HG03565 (cell line): Measurements from ENCODE around the gene BCORL1.

Experiments
- ATAC-seq: cut with Tn5 transposase; IDR thresholded peaks from one replicate; pipeline ENCODE4 v1.9.1; 2021; ENCODE audit warnings: mild to moderate bottlenecking, moderate library complexity; ENCODE audit not compliant: unreplicated experiment

The BCORL1 gene

GRCh38 chrX:130055103-130055502 lies 72.7 kb downstream of the BCORL1 start:
- no peak for ATAC-seq

DNA sequence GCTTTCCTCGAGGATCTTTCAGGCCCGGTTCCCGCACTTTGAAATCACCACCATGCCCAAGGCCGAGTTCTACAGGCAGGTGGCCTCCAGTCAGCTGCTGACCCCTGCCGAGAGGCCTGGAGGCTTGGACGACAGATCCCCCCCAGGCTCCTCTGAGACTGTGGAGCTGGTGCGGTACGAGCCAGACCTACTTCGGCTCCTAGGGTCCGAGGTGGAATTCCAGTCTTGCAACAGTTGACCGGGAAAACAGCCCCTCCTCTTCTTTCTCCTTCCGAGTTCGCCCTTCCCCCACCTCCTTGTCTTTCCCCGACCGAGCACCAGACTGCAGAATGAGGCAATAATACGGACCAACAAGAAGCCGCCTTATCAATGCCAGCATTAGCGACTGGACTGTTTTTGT lies 73.5 kb downstream of the BCORL1 start:
- ATAC-seq, result no peak

- ATAC-seq, result no peak
These were observed 74.8 kb downstream of the BCORL1 start for GRCh38 chrX:130057209-130057608.

DNA sequence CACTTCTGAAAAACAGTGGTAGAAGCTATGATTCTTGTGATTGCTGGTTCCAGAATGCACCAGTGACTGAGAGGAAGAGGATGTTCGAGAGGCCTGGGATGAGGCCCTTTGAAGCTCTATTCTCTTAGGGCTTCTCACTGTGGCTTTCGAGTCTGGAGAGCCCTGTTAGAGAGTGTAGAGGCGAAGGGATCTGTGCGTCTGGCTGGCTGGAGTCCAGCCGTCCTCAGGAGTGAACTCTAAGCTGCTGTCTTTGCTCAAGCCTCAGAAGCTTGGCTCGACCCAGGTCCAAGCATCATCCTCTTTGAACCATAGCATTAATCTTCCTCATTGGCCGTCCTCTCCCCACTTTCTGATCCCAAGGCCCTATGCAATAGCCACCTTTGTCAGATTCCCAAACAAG lies 76.2 kb downstream of the BCORL1 start:
- no peak for ATAC-seq

DNA sequence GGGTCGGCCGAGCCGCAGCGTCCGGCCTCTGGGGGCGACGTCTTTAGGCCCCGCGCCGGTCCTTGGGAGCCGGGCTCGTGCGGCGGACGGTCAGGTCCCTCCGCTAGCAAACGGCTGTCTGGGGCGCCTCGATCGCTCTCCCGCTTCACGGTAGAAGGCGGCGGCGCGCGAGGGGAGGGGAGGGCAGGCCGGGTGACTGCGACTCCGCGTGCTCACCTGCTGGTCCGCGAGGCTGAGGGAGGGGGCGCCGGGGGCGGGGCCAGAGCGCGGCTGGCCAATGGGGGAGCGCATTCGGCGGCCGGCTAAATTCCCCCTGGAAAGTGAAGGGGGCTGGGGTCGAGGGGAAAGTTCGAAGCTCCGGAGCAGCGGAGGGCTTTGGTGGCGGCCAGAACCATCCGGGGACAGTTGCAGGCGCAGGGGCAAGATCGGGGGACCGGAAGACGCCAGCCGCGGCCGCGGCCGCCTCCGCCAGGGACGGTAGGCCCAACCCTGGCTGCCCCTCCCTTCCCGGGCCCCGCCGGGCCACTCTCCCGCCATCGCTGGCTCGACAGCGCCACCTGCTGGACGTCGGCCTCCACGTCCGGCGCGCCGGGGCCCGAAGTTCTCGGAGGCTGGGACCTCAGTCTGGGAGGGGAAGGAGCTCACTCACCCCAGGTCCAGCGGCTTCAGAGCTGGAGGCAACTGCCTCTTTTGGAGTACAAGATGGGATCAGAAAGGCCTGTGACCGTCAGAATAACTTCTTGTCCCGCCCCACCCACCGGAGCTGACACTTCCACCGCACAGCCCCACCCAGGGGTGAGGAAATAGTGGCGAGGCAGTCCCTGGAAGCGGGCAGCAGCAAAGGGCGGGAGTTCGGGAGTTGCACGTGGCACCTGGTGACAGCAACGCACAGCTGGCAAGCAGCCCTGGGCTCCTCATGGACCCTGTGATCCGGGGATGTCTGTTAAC lies 78.0 kb downstream of the BCORL1 start:
- ATAC-seq, result peak; percentile 94

DNA sequence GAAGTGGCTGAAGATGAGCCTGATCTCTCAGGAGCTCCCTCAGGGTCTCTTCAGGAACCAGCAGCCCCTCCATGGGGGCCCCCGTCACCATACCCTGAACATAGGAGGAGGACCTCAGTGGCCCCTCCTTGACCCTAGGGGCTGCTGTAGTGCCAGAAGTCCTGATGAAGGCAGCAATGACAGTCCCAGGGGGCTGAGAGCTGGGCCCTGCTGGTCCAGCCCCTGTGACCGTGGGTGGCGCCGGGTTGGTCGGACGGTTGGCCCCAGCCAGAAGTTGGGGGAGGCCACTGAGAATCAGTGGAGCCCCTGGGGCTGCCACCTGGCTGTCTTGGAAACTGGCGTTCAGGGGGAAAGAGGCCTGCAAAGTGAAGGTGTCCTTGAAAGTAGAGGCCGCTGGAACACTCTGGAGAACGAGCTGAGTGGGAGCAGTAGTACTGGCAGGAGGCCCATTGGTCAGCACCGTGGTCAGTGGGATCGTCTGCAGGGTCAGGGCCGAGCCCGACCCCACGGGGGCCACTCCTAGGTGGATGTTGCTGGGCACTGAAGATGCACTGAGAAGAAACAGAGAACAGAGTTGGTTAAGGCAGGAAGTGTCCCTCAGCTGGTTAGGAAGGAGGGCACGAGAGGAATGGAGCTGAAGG lies 84.7 kb downstream of the BCORL1 start:
- no peak for ATAC-seq

DNA sequence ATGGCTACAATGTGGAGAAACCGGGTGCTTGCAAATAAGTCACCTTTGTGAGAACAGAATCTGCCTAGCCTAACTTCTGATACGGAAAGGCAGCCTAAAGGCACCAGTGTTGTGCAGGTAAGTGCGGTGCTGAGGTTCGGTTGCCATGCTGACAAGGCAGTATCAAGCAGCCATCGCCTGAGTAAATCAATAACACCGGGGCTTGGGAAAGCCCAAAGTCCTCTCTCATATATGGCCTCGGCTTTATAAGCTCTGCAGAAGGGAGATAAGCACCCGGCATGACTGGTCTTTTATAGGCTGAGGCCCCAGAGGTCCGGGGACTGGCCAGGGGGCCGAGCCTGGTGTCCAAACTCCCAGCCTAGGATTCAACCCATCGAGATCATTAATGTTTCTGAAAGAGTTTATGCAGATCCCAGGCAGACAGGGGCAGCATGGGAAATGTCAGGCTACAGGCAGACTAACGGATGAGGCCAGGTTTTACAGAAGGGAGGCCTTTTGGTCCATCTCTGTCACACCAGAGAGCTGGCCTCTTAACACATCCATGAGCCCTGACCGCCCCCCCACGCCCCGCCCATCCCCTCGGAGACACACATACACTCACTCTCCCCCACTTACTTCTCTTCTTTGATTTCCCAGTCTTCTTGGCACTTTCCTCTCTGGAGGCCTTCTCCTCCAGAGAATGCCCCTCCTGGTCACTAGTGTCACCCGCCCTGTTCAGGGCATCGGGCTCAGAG lies 89.3 kb downstream of the BCORL1 start:
- no peak for ATAC-seq

GRCh38 chrX:130072345-130072740 lies 89.9 kb downstream of the BCORL1 start:
- ATAC-seq, result no peak

DNA sequence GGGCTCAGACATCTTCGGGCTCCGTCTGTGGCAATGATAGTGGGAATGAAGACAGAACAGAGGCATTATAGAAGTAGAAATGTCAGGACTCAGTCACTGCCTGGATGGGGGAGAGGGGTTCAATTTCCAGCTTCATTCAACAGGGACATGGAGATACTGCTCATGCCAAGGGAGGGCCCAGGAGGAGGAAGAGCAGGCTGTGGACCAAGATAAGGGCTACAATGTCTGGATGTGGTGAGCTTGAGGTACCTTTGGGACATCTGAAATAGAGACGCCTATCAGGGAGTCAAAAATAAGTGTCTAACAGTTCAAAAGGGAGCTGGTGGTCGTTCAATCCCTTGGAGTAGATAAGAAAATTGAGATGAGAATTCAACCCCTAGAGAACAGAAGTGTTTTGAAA lies 93.3 kb downstream of the BCORL1 start:
- no peak for ATAC-seq

DNA sequence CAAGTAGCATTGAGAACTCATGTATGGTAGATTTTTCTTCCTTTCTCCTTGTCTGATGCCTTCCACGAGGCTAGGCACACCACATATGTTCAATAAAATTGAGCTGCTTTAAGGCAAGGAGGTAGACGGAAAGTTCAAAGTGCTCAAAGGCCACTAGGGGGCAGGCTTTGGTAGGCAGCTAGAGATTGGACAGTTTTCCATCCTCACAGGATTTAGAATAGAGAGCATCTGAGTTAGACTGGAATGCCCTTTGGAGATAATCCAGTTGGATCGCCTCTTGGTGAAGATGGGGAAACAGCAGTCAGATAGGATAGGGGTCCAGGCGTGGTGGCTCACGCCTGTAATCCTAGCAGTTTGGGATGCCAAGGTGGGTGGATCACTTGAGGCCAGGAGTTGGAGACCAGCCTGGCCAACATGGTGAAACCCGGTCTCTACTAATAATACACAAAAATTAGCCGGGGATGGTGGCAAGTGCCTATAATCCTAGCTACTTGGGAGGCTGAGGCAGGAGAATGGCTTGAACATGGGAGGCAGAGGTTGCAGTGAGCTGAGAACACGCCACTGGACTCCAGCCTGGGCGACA lies 97.5 kb downstream of the BCORL1 start:
- no peak for ATAC-seq

- ATAC-seq, result no peak
These were observed 98.4 kb downstream of the BCORL1 start for GRCh38 chrX:130080791-130081367.

GRCh38 chrX:130081421-130082045 lies 99.1 kb downstream of the BCORL1 start:
- ATAC-seq, result no peak

DNA sequence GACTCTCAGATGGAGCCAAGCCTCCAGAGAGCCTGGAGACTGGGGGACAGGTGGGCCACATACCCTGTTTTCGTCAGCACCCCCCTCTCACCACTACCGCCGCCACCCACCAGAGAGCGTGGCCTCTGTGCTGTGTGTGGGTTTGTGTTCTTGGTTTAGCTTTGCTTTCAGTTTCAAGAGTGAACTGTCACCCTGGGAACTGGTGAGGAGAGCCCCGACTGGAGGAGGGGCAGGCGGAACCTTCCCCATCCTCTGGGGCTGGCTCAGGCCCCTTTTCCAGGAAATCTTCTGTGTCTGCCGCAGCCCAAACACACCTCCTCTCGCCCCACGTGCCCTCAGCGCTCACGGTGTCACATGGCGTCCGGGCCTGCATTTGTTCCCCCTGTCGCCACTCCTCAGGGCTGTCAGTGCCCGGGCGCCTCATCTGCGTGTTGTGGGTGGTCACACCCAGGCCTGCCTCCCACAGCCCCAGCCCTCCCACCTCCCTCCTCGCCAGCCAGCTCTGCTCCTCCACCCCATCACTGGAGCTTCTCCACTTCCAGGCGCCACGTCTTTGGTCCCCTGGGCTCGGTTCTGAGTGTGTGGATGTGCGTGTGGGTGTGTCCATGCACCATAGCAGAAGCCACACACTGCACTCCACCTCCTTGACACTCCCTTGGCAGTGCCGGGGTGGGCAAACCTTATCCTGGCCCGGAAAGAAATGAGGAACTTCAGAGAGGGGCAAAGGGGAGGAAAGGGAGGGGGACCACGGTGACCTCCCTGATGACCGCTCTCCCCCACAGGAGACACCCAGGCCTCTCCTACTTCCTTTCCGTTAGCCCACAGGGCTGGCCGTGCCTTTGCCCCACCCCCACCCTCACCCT lies 100.0 kb downstream of the BCORL1 start:
- ATAC-seq, result peak; percentile 42

- no peak for ATAC-seq
These were observed 100.7 kb downstream of the BCORL1 start for GRCh38 chrX:130083107-130083490.

DNA sequence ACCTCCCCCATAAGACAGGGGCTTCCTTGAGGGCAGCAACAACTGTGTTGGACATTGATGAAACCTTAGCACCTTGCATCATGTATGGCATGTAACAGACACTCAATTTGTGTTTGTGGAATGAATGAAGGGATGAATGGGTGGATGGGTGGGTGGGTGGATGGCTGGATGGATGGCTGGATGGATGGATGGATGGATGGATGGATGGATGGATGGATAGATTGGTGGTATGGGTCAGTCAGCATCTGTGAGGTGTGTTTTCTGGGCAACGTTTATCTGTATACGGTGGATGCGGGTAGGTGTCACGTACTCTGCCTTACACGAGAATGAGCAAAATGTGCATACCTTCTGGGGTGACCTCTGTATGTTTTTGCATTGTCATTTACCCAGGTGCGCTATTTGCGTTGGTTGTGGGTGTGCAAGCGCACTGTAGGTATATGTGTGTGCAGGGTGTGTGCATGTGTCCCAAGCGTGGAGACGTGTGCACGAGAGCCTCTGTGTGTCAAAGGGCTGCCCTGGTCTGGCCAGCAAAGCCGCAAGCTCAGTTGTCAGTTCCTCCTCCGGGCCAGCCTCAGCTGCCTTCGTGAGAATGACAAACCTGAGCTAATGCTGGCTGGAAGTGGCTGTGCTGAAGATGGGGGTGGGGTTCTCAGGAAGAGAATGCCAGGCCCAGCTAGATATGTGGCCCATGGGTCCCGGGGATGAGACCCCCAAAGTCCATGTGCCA lies 101.4 kb downstream of the BCORL1 start:
- ATAC-seq, result no peak

DNA sequence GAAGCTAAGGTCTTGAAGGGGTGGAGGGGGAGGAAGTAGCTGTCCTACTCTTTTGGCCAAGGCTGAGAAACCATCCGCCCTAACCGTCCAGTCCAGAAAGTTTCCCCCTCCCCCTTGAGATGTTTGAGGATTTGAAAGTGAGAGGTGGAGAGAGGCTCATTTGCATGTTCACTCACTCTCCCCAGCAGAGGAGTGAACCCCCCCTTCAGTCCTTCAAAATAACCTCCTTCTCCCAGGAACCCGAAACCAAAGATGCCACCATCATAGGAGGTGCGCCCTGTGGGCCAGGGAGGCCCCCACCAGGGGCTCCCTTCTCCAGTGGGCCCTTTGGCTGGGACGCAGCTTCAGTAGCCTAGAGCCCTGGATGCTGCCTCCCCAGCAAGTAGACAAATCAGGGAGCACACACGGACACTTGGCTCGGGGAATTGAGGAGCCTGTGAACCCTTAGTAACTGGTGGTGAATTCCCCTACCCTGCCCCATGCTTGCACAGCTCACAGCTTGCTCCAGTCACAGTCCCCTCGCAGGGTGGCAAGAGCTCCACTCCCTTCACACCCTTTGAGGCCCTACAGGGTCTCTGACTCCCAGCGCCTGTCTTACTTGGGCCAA lies 102.3 kb downstream of the BCORL1 start:
- peak; percentile 26 for ATAC-seq

DNA sequence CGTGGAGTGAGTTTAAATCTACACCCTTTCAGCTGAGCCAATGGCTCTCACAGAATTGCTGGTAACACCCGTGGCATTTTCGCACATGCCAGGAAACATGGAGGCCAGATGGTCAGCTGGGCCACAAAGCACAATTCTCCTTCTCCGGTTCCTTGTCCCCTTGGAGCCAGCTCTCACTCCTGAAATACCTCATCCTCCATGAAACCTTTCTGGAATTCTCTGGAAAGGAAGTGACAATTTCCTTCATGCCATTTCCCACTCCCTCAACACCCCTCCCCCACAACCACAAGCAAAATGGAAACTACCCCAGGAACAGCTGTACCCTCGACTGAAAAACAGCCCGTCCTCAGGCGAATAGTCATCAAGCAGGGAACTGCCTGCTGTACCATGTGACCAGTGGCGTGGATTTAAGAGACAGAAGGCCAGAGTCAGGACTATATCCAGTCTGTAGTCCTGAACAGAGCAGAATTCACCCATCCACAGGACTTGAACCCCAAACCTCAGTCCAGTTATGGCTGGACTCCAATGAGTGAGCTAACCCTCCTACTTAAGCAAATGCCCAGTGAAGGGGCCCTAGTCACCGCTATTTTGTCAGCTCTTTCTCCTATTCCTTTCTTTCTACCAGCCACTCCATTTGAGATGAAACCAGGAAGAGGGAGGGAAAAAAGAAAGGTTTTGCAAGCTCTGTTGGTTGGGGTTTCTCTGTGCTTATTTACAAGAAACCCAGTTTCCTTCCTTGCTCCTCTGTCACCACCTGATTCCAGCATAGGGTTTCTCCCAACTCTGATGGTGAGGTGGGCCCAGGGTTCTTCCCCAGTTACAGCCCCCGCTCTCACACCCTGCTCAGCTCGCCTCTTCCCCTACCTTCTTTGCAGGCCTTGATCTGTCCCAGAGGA lies 103.4 kb downstream of the BCORL1 start:
- ATAC-seq, result no peak
